Hematopoietic multipotent progenitor cell treated with erythropoietin and hydrocortisone succinate and interleukin-3 and kit ligand, for 8 days (in vitro differentiated cells): ENCODE data around the gene GP9.
"Not testable (repeated sequence)": the region's sequence is repeated elsewhere in the genome, so short reads cannot be mapped to it uniquely, and the experiment has no call there.

Source experiments
- DNase-seq: peaks from one replicate; pipeline ENCODE4 v3.0.0-alpha.2; 2015

Gene GP9

DNA sequence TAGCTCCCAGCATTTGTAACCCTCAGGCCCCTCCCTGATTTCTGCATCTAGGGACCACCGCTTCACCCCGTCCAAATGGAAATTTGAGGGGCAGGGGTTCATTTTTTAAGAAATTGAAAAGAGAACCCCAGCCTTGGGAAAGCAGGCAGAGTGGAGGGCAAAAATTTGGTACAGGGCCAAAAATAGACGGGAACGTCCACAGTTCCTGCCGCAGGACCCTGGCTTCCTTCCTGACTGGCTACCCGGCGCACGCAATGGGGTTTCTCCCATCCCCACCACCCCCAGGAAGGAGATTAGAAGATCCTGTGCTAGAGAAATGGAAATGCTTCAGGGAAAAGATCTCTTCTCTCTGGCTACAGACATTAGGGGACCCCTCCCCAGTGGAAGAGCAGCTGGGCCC is 20.9 kb downstream of the GP9 start:
- DNase-seq, result no peak

DNA sequence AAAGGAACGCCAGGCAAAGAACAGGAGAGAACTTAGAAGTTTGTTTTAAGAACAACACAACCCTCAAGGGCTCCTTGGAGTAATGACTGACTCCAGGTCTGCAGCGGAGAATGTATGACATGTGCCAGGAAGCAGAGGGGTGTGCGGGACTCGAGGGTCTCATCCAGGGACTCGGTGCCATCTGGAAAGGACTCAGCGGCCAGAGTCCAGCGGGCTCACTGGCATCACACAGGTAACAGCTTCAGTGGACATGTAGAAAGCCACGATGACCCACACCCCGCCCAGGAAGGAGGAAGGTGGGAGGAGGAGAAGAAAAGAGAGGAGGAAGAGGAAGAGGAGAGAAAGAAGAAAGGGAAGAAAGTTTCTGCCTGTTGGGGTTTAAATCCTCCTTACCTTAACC is 21.4 kb downstream of the GP9 start:
- no peak for DNase-seq

DNA sequence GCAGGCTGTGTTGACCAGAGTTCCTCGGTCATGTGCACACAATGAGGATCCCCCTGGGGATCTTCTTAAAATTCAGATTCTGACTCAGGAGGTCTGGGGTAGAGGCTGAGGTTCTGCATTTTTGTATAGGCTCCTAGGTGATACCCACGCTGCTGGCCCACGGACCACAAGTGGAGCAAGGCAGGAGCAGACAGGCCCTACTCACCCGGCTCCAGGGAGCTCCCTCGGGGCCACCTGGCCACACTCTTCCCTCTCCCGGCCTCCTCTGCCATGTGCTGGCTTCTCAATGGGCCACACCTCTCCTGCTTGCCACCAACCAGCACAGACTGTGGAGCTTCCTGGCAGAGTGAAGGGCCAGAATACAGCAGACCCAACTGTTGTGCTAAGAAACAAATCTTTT is 23.9 kb downstream of the GP9 start:
- no peak for DNase-seq

DNA sequence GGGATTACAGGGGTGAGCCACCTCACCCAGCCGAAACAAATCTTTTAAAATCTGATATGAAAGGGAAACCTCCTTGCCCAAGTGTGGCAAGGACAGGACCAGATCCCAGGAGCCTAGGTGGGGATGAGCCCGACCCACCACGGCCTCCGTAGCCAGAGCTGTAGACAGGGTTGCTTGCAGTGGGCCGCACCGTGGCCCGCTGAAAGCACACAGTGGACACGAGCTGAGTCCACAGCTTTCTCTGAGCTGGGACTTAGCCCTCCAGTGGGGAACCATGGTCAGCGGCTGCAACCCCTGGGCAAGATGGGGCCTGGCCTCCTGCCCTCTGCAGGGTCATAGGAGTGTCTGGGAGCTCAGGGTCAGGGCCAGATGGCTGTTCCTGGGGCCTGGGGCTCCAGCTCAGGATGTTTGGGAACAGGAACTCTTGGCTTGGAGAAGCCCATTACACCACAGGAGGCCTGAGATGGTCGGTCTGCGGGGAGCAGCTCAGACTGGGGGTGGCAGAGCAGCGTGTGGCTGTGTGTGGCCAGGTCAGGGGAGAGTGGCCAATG is 24.7 kb downstream of the GP9 start:
- no peak for DNase-seq

DNA sequence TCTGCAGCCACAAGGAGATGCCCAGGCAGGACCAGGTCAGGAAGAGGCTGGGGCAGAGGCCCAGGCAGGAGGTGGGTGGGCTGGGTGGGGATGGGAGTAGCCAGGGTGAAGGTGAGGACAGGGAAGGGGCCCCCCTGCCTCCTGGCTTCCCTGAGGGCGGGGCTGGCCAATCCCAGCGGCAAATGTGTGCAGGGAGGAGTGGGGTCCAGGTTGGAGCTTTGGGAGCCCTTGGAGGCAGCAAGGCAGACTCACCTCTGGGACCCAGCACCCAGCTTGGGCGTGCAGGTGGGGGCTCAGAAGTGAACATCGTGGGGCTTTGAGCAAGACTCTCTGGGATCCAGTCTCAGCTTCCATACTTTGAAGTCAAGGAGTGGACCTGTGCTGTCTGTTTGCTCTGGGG is 25.2 kb downstream of the GP9 start:
- no peak for DNase-seq

DNA sequence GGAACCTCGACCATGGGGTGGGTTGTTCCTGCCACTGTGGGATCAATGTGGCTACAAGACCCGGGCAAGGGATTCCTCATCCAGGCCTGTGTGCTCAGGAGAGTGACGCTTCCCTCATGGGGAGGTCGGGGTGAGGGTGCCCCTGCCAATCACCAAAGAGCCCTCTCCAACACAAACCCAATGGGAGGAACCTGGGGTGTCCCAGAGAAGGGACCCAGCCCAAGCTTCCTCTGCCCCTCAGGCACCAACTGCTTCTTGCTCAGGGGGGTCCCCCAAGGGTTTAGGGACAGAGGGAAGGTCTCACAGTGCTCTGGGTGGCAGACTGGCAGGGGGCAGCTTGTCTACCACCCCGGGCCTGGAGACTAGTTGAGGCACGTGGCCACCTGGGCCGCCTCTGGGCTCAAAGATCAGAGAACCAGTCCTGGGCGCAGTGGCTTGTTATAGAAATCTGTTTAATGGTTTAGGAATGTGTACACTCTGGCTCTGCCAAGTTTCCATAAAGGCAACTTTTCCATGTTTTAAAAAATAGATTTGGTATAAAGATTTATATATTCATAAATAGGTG is 26.6 kb downstream of the GP9 start:
- DNase-seq, result no peak

DNA sequence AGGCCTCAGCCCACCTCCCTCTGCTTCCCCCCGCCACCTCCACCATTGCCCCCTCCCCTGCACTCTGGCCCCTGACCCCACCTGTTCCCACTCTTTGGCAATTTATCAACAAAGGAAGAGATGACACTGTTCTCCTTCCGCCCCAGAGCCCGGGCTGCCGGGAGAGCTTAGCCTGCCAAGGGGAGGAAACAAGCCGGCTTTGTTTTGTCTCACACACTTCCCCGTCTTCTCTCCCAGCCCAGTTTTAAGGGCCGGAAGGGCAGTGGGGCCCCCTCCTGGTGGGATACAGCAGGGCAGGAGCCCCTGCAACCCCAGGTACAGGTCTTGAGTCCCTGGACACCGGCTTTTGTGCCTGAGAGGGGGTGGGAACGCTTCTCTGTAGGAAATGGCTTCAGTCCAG is 27.3 kb downstream of the GP9 start:
- DNase-seq, result peak; percentile 63

DNA sequence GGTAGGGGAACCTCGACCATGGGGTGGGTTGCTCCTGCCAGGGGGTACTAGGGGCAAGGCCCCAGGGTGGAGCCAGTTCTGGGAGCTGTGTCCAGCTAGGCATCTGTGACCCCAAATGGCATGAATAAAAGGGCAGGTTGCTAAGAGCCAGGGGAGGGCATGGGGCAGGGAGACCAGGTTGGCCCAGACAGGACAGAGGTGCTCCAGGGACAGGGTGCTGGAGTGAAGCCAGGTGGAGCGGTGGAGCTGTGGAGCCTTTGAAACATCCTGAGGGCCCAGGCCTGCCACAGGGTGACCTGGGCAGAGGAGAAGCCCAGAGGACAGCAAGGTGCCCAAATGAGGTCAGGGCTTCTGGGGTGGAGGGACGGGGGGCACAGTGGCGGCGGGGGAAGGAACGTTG is 27.7 kb downstream of the GP9 start:
- not testable (repeated sequence) for DNase-seq

DNA sequence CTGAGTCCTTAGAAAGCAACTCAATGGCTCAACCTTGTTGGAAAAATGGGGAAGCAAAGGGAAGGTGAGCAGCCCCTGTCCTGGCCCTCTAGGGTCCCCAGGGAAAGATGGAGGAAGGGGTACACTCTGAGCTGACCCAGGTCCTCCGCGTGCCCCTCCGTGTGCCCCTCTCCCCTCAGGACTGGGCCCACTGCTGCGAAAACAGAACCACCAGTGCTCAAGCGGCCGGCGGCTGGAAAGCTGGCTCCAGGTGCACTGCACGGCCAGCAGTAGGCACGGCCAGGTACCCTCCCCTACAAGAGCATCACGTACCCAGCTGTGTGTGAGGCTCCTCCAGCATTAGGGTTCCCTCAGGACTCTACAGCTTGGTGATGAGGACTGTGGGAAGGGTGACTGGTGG is 34.7 kb downstream of the GP9 start:
- DNase-seq, result no peak

DNA sequence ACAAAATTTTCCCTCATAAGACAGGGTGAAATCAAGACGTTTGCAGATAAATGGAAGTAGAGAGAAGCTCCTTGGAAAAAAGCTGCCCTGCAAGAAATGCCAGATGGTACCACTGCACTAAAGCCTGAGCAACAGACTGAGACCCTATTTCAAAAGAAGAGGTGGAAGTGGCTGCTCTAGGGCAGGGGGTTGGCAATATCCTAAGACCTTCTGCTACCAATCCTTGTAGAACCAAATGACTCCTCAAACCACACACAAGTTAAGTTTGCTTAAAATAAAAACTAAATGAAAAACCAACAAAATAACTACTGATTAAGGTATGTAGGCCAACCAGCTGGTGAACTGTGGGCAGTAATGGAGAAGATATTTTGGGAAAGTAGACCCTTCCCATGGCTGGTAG is 39.7 kb downstream of the GP9 start:
- no peak for DNase-seq

DNA sequence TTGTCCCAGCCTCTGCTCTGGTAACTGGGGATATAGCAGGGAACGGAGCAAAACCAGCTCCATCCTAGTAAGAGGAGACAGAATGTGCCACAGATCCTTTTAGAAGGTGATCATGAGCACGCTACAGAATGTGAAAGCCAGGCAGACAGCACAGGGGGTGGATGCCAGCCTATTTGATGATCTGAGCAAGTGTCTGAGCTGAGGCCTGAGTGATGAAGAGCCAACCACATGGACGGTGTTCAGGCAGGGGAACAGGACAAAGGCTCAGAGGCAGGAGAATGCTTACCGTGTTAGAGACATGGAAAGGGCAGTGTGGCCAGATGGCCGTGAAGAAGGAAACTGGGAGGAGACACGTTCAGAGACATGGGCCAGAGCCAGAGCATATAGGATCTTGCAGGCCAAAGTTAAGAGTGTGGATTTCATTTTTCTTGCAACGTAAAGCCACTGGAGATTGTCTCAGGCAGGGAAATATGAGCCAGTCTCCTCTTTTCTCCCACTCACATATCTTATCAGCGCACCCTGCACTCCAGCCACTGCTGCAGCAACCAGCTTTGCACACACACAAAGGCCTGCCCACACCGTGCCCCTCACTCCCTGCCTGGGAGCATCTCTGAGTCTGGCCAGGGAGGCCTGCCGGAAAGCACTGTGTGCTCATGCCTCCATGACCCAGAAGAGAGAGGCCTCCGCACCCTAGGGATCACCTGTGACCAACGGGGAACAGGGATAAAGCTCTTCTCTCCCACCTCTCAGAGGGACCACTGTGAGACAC is 41.0 kb downstream of the GP9 start:
- DNase-seq, result peak; percentile 30

DNA sequence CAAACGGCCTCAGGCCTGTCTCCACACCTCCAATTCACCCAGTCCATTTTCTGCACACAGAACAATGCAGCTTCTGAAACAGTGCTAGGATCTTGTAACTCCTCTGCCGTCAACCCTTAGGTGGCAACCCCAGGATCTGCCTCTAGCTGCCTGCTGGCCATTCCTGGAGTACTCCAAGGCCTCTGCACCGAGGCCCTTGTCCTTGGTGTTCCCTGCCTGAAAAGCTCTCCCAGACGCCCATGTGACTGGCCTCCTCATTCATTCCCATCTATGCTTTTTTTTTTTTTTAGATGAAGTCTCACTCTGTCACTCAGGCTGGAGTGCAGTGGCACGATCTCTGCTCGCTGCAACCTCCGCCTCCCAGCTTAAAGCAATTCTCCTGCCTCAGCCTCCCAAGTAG is 42.7 kb downstream of the GP9 start:
- DNase-seq, result no peak

DNA sequence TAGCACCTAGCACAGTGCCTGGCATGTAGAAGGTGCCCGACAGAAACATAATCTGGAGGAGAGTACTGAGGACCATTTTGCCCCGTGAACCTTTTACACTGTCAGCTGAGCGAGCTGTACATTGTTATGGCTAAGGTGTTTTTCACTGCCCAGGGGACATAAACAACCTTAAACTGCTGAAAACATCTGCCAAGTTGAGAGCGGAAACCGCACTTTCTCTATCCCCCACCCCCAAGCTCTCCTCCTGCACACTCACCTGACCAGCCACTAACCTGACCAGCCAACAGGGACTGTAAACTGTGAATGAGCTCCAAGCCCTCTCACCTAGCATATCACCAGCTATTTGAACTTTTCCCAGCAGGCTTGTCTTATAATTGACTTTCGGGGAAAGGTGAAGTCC is 43.5 kb downstream of the GP9 start:
- no peak for DNase-seq

DNA sequence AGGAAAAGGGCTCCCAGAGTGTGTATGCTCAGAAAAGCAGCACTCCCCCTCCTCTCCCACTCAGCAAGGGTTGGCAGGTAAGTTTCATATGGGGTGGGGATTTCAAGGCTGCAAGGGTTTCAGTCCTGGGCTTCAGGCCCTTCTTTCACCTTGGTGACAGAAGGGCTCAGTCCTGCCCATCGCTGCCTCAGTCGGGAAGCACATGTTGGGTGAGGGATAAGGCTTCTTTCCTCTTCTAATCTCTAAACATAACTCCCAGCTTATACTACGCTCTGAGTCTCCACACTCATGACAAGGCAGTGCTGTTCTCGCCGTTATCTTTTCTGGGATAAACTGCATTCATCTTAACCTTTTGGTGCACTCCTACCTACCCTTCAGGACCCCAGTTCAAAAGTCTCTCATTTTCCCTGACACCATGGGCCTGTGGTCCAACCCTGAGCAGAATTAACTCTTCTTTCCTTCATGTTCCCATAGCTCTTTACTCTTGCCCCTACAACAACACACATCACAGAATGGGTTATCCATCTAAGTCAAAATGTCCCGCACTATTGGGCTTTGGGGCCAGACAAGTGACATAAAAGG is 44.0 kb downstream of the GP9 start:
- DNase-seq, result no peak

DNA sequence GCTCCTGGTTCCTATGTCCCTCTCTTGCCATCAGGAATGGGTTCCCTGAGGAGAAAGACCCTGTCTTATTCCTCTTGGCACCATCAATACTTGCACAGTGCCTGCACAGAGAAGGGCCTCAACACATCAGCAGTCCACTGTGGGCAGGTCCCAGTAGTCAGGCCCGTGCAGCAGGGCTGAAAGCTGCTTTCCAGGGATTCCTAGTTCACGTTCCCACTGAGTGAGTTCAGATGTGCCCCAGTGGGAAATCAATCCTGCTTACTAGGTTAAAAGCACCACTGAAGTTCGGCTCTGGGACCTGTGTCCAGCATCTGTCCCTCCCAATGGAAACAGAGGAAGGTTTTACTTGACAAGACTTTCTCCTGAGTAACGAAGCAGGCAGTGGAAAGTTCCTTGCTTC is 45.3 kb downstream of the GP9 start:
- DNase-seq, result no peak

DNA sequence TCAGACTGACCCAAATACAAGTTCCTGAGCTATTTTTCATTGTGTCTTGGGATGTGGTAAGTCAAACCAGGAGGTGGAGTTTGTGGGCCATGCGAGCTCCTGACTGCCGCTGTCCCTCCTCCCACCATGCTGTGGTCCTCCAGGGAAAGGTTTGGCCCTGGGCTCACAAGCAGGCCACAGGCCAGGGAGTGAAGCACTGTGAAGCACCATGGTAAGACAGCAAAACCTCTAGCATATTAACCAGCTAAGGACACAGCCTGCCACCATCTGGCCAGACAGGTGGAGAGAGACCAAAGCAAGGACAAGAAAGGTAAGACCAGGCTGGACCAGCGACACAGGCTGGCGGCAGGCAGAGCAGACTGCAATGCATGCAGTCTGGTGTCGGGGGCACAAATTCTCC is 45.7 kb downstream of the GP9 start:
- peak; percentile 36 for DNase-seq

DNA sequence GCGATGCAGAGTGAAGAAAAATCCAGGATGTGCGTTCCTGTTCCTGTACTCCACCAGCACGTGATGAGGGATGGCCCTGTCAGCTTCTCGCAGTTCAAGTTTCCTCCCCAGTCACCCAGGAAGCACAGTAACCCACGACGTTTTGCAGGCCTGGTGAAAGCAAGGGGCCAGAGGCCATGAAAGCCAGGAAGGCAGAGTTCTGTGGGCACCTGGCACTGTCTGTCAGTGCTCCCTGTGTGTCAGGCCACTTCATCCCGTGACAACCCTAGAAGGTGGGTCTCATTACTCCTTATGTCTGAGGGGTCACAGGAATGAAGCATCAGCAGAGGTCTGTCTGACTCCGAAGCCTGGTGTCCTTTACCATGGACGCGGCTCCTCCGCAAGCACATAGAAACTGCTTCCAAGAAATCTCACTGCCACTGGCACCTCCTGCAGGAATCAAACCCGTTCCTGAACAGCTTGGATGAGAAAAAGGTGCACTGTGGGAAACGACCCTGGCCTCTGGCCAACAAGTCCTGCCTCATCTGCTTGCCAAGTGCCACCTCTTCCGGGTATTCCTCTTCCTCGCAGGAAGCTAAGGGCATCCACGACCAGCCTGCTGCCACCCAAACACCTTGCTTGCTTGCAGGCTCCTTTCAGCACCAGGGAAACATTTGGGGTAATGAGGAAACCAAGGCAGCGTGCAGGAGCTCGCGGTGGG is 46.4 kb downstream of the GP9 start:
- DNase-seq, result no peak

DNA sequence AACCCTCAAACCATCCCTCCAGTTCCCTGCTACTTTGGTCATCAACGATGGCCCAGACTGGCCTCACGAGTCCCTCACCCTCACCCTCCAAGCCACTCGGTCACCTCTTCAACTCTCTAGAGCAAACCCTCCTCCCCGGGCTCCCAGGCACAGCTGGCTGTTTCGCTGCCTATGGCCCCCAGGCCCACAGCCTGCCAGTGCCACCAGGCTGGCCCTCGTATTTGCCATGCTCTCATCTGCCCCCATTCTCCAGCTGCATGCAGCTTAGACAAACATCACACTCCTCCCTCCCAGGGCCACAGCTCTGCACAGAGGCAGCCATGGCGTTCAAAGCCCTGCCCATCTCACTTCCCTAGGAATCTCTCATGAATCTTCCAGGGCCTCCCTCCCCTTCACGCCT is 47.2 kb downstream of the GP9 start:
- no peak for DNase-seq

DNA sequence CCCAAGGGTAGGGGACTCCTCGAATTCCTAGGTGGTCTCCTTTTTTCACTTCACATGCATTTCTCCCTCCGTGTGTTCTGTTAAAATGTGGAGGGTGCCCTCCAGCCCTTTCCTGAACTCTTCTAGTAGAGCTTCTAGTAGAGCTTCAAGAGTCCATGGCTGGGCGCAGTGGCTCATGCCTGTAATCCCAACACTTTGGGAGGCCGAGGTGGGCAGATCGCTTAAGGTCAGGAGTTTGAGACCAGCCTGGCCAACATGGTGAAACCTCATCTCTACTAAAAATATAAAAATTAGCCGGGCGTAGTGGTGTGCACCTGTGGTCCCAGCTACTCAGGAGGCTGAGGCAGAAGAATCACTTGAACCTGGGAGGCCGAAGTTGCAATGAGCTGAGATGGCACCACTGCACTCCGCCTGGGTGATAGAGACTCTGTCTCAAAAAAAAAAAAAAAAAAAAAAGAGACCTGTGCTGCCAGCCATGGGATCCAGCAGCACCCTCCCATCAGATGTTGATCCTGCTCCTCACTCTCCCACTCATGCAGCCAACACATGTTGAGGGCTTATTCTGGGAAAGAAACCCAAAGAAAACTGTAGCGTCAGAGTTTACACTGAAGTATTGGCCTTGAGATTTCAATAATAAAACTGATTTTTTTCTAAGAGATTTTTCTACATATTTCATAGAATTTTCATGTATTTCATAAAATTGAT is 50.6 kb downstream of the GP9 start:
- not testable (repeated sequence) for DNase-seq
